GM12892 (cell line): Measurements from ENCODE around the gene KCNIP4.

Source experiments
- DNase-seq: peaks from one replicate; pipeline ENCODE4 v3.0.0; 2011; ENCODE audit not compliant: insufficient read length
- FAIRE-seq: peaks from 2 replicates; lab custom pipeline; 2011; peaks lifted over from hg19 to GRCh38; lab: Jason Lieb, UNC
- POLR2A ChIP-seq: IDR thresholded peaks from 2 replicates; pipeline ENCODE4 v1.6.1; 2011; ENCODE audit warnings: low read depth, low read length, control low read depth
- POLR2AphosphoS5 ChIP-seq: IDR thresholded peaks from 2 replicates; pipeline ENCODE4 v1.6.1; 2011; ENCODE audit warnings: low read depth, low read length, control low read depth
- TAF1 ChIP-seq: IDR thresholded peaks from 2 replicates; pipeline ENCODE4 v1.6.1; 2011; ENCODE audit warnings: low read depth, mild to moderate bottlenecking, control low read depth, low read length, borderline replicate concordance

The KCNIP4 gene

GRCh38 chr4:21529214-21529613 is 419.4 kb downstream of the KCNIP4 start:
- FAIRE-seq = no peak
- DNase-seq = no peak
- TF ChIP-seq TAF1 = no peak
- TF ChIP-seq POLR2A = no peak
- TF ChIP-seq POLR2AphosphoS5 = no peak

GRCh38 chr4:21522296-21522695 is 426.3 kb downstream of the KCNIP4 start:
- no peak for TF ChIP-seq POLR2A
- TF ChIP-seq TAF1 = no peak
- FAIRE-seq (no peak), DNase-seq (no peak)

DNA sequence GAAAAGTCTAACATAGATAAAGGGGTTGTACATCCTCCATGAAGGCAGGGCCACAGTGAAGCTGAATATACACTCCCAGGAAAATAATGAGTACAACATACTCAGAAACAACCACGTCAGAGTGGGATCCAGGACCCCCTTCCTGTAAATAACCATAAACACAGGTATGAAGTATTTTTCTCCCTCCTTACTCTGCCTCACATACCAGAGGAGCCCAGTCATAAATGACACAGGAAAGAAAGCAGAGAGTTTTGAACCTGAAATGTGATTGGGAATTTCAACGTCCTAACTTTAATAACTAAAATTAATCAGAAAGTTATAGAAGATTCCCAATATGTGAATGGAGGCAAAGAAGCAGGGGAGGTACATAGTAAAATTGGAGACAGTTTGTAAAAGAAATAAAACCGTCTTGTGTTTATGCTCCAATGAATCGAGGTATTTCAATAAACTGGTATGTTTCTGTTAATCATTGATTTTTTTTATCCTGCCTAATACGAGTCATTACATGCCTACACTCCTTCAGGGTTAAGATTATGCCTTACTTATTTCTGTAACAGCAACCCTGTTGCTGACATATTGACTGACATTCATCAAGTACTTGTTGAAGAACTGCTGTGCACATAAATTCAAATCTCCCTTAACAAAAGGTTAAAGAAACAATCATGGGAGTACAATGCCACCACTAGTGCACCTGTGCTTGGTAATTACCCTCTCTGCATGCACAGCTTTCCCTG is 431.3 kb downstream of the KCNIP4 start:
- DNase-seq = no peak
- no peak for FAIRE-seq
- TF ChIP-seq TAF1 (no peak), POLR2AphosphoS5 (no peak), POLR2A (no peak)

GRCh38 chr4:21514022-21514694 is 434.4 kb downstream of the KCNIP4 start:
- DNase-seq (no peak), FAIRE-seq (no peak)
- TF ChIP-seq POLR2AphosphoS5 (no peak), POLR2A (no peak), TAF1 (no peak)

DNA sequence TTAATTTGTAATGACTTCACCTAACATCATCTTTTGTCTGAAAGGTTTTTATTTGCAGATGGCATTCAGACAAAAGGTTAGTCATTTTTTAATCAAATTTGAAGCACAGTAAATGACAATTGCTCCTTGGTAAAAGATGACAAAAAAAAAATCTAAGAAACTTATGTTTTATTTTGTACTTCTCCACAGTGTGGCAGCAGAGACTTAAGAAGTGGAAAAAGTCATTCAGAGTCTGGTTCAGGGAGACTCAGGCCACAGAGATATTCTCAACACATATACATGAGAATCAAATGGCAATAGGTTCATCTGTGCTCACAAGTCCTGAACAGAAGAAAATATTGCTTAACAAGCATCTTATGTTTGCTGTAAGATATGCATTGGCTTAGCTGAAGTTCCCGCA is 436.2 kb downstream of the KCNIP4 start:
- TF ChIP-seq POLR2AphosphoS5 (no peak), TAF1 (no peak), POLR2A (no peak)
- FAIRE-seq (no peak), DNase-seq (no peak)

DNA sequence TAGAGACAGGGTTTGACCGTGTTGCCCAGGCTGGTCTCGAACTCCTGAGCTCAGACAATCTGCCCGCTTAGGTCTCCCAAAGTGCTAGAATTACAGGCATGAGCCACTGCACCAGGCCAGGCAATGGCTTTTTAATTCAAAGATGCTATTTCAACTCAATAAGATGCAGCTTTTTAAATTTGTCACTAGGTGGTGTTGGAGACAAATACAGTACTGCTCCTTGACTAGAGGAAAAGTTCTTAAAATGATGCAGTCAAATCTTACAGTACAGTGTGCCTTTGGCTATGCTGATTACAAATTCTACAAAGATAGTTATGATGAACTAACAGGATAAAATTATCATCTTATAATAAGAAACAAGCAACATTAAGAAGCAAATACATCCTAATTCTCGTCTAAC is 441.1 kb downstream of the KCNIP4 start:
- FAIRE-seq (no peak), DNase-seq (no peak)
- no peak for TF ChIP-seq POLR2A
- no peak for TF ChIP-seq POLR2AphosphoS5
- no peak for TF ChIP-seq TAF1

- no peak for FAIRE-seq
- no peak for DNase-seq
- no peak for TF ChIP-seq POLR2A
- no peak for TF ChIP-seq TAF1
- no peak for TF ChIP-seq POLR2AphosphoS5
Observed at GRCh38 chr4:21490682-21491081, 457.9 kb downstream of the KCNIP4 start.

DNA sequence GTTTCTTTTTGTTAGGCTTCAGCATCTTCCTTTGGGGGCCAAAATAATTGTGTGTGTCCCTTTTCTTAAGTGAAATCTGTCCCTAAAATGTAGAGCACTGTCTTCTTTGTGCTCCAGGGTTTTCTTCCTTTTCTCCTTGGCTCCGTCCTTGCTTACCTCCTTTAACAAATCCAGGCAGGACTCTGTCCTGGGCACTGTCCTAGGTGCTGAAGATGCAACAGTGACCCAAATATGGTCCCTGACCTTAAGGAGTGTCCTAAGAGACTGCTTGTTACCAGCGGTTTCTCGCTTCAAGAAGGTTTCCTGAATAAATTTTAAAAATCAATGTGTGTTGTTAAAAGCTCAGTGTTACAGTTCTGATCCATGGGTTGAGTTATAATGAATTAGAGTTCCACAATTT is 471.8 kb downstream of the KCNIP4 start:
- DNase-seq (no peak), FAIRE-seq (no peak)
- TF ChIP-seq TAF1 (no peak), POLR2A (no peak), POLR2AphosphoS5 (no peak)

DNA sequence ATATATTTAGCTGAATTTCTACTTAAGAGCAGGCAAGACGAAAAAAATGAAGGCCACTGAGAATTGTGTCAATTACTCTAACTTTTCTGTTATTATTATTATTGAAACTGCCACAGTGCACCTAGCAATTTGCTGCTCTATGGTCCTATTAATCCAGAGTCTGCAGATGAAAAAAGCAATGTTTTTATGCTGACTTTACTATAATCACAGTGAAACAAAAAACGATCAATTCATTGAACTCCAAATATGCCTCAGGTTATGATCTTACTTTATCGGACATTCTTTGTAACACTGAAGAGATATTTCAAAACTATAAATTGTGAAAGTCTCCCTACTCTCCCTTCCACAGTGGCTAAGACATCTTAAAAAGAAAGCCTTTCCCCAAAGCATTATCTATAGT is 474.4 kb downstream of the KCNIP4 start:
- FAIRE-seq (no peak), DNase-seq (no peak)
- no peak for TF ChIP-seq POLR2AphosphoS5
- no peak for TF ChIP-seq POLR2A
- no peak for TF ChIP-seq TAF1

DNA sequence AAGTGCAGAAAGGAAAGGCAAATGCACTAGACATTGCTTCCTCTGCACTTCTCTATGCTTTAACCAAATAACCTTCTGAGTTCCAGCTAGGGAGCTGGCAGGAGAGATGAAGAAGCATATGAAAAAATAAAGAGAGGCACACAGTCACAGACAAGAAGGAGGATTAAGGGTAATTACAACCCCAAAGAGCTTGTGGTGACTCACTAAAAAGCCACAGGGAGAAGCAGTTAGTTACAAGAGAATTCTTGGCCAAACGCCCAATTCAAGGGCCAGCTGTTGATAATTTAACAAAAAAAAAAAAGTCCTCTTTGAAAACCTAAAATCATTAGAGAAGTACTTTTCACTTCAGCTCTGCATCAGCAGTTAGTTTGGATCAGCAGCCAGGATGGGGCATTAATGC is 478.0 kb downstream of the KCNIP4 start:
- DNase-seq (no peak), FAIRE-seq (no peak)
- TF ChIP-seq TAF1 (no peak), POLR2A (no peak), POLR2AphosphoS5 (no peak)

DNA sequence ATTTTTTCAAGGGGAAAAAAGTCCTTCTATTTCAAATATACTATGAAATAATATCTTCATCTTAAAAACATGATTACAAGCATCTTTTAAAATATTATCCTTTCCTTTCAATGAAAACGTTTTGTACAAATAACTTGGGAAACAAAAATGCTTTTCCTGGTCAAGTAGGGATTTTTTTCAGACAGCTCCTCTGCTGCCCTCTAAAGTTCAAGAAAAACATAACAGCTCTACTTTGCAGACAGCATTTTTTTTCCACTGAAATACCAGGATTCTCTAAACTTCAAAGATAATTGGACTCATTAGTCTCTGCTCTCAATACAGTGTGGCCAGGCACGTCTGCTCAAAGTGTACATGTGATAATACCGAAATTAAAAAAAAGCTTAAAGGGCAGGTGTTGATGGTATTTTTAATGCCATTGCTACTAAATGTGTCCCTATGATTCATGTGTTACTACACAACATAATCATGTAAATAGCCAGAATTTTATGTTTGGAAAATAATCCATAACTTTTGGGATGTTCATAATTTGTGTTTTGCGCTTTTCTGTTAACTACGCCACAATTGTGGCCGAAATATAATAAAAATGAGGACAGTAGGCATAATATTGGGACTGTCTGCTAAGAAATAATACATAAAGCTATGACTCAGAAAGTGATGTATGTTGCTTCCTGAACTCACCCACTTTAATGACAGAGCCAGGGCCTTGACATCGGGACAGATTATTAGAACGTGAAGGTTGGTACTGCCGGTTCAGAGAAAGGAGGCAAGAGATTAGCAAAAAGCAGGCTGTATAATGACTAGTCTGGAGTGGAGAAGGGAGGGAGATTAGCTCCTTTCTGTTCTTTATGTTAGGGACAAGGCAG is 478.9 kb downstream of the KCNIP4 start:
- TF ChIP-seq TAF1 (no peak), POLR2AphosphoS5 (no peak), POLR2A (no peak)
- DNase-seq (no peak), FAIRE-seq (no peak)
